Thyroid gland (tissue), 4 donors: ENCODE data around the gene CSTF1.

ENCODE experiments used
- CTCF ChIP-seq, 6 experiments: fragments of 200-600 bp in 3 of 6; fragments of 450-650 bp in 3 of 6; sonication (generic) in 3 of 6; IDR thresholded peaks; one replicate each; pipeline ENCODE4 v1.5.1; 2016 to 2019; ENCODE audit warnings: antibody characterized with exemption in 6 of 6, mild to moderate bottlenecking in 2 of 6, inconsistent platforms in 1 of 6, moderate library complexity in 1 of 6
- POLR2A ChIP-seq, 2 donors: fragments of 450-650 bp; IDR thresholded peaks; one replicate each; pipeline ENCODE4 v1.6.1; 2017; ENCODE audit warnings: antibody characterized with exemption in 2 of 2, mild to moderate bottlenecking in 2 of 2, moderate library complexity in 1 of 2

- TF ChIP-seq CTCF (IDR thresholded peaks at IDR 0.05) (no peak), POLR2A (IDR thresholded peaks at IDR 0.05) (no peak)
These were observed 53.1 kb downstream of the CSTF1 start for GRCh38 chr20:56445540-56445939.
